Endothelial cell of umbilical vein (primary cell): ENCODE results near the gene LDAF1. TPM values are rescaled to one million over a fixed set of nuclear protein-coding genes. Genes with fewer than 3 reads are reported as not detected.

Experiments
- BruUV-seq: library from RNA; stranded (reverse); fragments of 400-500 nt; replicated peaks from 2 replicates; lab custom pipeline; 2021; lab: Mats Ljungman, UMichigan
- CTCF ChIA-PET: fragments of 300-600, 350-600 bp; sonication (Branson Sonifier 250); formaldehyde crosslinking; loops from one replicate; lab custom pipeline; 2021; ENCODE audit warnings: antibody characterized with exemption, inconsistent platforms; lab: Charles Lee
- POLR2A ChIA-PET: fragments of 300-600, 350-600 bp; sonication (Branson Sonifier 250); formaldehyde crosslinking; loops from one replicate; lab custom pipeline; 2021; ENCODE audit warnings: antibody characterized with exemption, inconsistent platforms; lab: Charles Lee
- DNase-seq: peaks from one replicate; pipeline ENCODE4 v3.0.0-alpha.2; 2011; ENCODE audit warnings: low read depth, low spot score
- FAIRE-seq: peaks from 2 replicates; lab custom pipeline; 2011; peaks lifted over from hg19 to GRCh38; lab: Jason Lieb, UNC
- H2AFZ ChIP-seq: 2 replicates; pipeline ENCODE4 v1.6.0; 2012; ENCODE audit warnings: low read depth, low read length, control low read depth, inconsistent platforms
- H3K27ac ChIP-seq: 2 replicates; pipeline ENCODE4 v1.5.1; 2011; ENCODE audit warnings: low read depth, mild to moderate bottlenecking, control low read depth, low read length, moderate library complexity; ENCODE audit not compliant: insufficient read depth
- H3K27me3 ChIP-seq, 2 experiments: 2 replicates each; pipeline versions ENCODE4 v1.6.0 to v1.6.1; 2011; ENCODE audit warnings: low read length in 2 of 2, mixed read lengths in 1 of 2; ENCODE audit not compliant: control insufficient read depth in 2 of 2, insufficient read depth in 2 of 2
- H3K36me3 ChIP-seq, 2 experiments: 2 replicates in 1 of 2; 3 replicates in 1 of 2; pipeline ENCODE4 v1.5.1; 2011; ENCODE audit warnings: low read length in 2 of 2, mild to moderate bottlenecking in 1 of 2, moderate library complexity in 1 of 2; ENCODE audit not compliant: control insufficient read depth in 2 of 2, insufficient read depth in 2 of 2; ENCODE audit errors: extremely low read depth in 1 of 2
- H3K4me1 ChIP-seq: 3 replicates; pipeline ENCODE4 v1.5.1; 2011; ENCODE audit warnings: mild to moderate bottlenecking, low read length; ENCODE audit not compliant: control insufficient read depth, insufficient read depth; ENCODE audit errors: extremely low read depth
- H3K4me2 ChIP-seq: 2 replicates; pipeline ENCODE4 v1.6.1; 2011; ENCODE audit warnings: low read length, control low read depth, mixed read lengths; ENCODE audit not compliant: insufficient read depth
- H3K4me3 ChIP-seq, 3 experiments: fragments of 200-600 bp in 1 of 3; sonication (generic), shearing (Covaris generic) in 1 of 3; replicated peaks in 1 of 3; 2 replicates each; pipeline ENCODE4 v1.5.1; 2011 to 2016; ENCODE audit warnings: control low read depth in 3 of 3, low read length in 3 of 3, mild to moderate bottlenecking in 2 of 3, inconsistent platforms in 1 of 3, low read depth in 1 of 3, moderate library complexity in 1 of 3; ENCODE audit not compliant: insufficient read depth in 1 of 3
- H3K79me2 ChIP-seq: 2 replicates; pipeline ENCODE4 v1.6.0; 2012; ENCODE audit warnings: low read length, inconsistent platforms; ENCODE audit not compliant: control insufficient read depth, insufficient read depth
- H3K9ac ChIP-seq: replicated peaks from 2 replicates; pipeline ENCODE3; 2011; ENCODE audit warnings: low read length, control low read depth; ENCODE audit not compliant: insufficient read depth; ENCODE audit errors: extremely low read depth
- H3K9me1 ChIP-seq: replicated peaks from 3 replicates; pipeline ENCODE4 v1.6.0; 2011; ENCODE audit warnings: mild to moderate bottlenecking, low read length; ENCODE audit not compliant: control insufficient read depth, insufficient read depth; ENCODE audit errors: extremely low read depth
- H3K9me3 ChIP-seq: replicated peaks from 2 replicates; pipeline ENCODE4 v1.5.1; 2012; ENCODE audit warnings: low read length, inconsistent platforms; ENCODE audit not compliant: control insufficient read depth, insufficient read depth
- H4K20me1 ChIP-seq: replicated peaks from 2 replicates; pipeline ENCODE3; 2011; ENCODE audit warnings: mild to moderate bottlenecking, low read length; ENCODE audit not compliant: control insufficient read depth, insufficient read depth; ENCODE audit errors: extremely low read depth
- CTCF ChIP-seq, 2 donors: IDR thresholded peaks; 1 replicate in 1 of 2; 2 replicates in 1 of 2; pipeline ENCODE4 v1.5.1; 2011; ENCODE audit warnings: low read length in 2 of 2, mild to moderate bottlenecking in 2 of 2, moderate library complexity in 2 of 2, control low read depth in 1 of 2, inconsistent platforms in 1 of 2, low read depth in 1 of 2; ENCODE audit not compliant: insufficient read depth in 1 of 2; ENCODE audit errors: extremely low read depth in 1 of 2
- EZH2 ChIP-seq: IDR thresholded peaks from 2 replicates; pipeline ENCODE4 v1.6.1; 2012; ENCODE audit warnings: borderline replicate concordance, low read depth, mild to moderate bottlenecking, moderate library complexity, low read length, inconsistent platforms; ENCODE audit not compliant: severe bottlenecking
- FOS ChIP-seq: IDR thresholded peaks from 2 replicates; pipeline ENCODE4 v1.6.1; 2011; ENCODE audit warnings: mild to moderate bottlenecking, low read length, moderate library complexity, borderline replicate concordance; ENCODE audit not compliant: insufficient read depth
- GATA2 ChIP-seq: IDR thresholded peaks from 2 replicates; pipeline ENCODE4 v1.7.0; 2011; ENCODE audit warnings: low read depth, mild to moderate bottlenecking, moderate library complexity, mixed read lengths, low read length; ENCODE audit not compliant: insufficient read length, insufficient read depth
- JUN ChIP-seq: IDR thresholded peaks from 2 replicates; pipeline ENCODE4 v1.6.1; 2011; ENCODE audit warnings: borderline replicate concordance, low read depth; ENCODE audit not compliant: insufficient read length, insufficient read depth
- MAX ChIP-seq: IDR thresholded peaks from 2 replicates; pipeline ENCODE4 v1.6.1; 2011; ENCODE audit not compliant: insufficient read depth, insufficient read length
- MYC ChIP-seq: IDR thresholded peaks from one replicate; pipeline ENCODE4 v1.6.1; 2011; ENCODE audit warnings: mild to moderate bottlenecking, low read depth, low read length
- POLR2A ChIP-seq: IDR thresholded peaks from 2 replicates; pipeline ENCODE4 v1.6.1; 2012; ENCODE audit warnings: low read depth, mild to moderate bottlenecking, control low read depth, low read length
- POLR2AphosphoS5 ChIP-seq: IDR thresholded peaks from 2 replicates; pipeline ENCODE4 v1.6.1; 2012; ENCODE audit warnings: low read depth, mild to moderate bottlenecking, control low read depth, low read length, moderate library complexity; ENCODE audit not compliant: insufficient read depth
- dilution Hi-C: fragments of 300-500 bp; cut with MboI; formaldehyde crosslinking; loops from one replicate; pipeline ENCODE4 v1.15.0; 2019; ENCODE audit warnings: low sequenced_read_pairs; ENCODE audit not compliant: extremely low pct_ligation_motif_present
- intact Hi-C: fragments of 100-400 bp; cut with micrococcal nuclease; formaldehyde crosslinking; loops from one replicate; pipeline ENCODE4 v1.10.0; 2022
- polyA plus RNA-seq, 4 experiments: library from polyadenylated mRNA; depleted of rRNA in 3 of 4; stranded (reverse) in 3 of 4; unstranded in 1 of 4; fragments of >200 nt; gene quantifications; 2 replicates each; pipeline versions ENCODE4 v1.2.1 to v1.2.3, GENCODE V29; 2011 to 2012; ENCODE audit warnings: missing spikeins in 1 of 4
- total RNA-seq: library from RNA; stranded (reverse); gene quantifications from 2 replicates; pipeline ENCODE4 v1.2.3, GENCODE V29; 2021

The LDAF1 gene
- total and polyA plus RNA-seq, 2 donors (not counting 3 experiments of a cell fraction or from before 2014, with no cell fraction given) = 20.4 to 37.5 TPM

GRCh38 chr16:21226749-21227148 lies 68.3 kb downstream of the LDAF1 start:
- H2AFZ ChIP-seq = no peak overlapping the region
- no peak overlapping the region for H3K27ac ChIP-seq
- ChIA-PET POLR2A (no interaction called here), CTCF (interaction anchor here (1.0 to 1.1 kb wide), 2 partner anchors 9 to 26 kb away, joined by 3 to 4 read pairs; no protein-coding TSS in a partner anchor)
- H3K9ac ChIP-seq = no peak overlapping the region
- H3K27me3 ChIP-seq = peaks cover 12 to 20% of the 10 kb centered on the region in 2 experiments
- intact Hi-C loops = no loop called here
- no peaks in the 10 kb centered on the region for H3K79me2 ChIP-seq
- DNase-seq = no peak
- H3K4me2 ChIP-seq = no peak overlapping the region
- TF ChIP-seq CTCF (IDR thresholded peaks at IDR 0.05; ENCODE audit: extremely low read depth in 1 of 2, insufficient read depth in 1 of 2, low read depth in 1 of 2, low read length in 2 of 2) (no peak), GATA2 (no peak), EZH2 (no peak), POLR2A (no peak), POLR2AphosphoS5 (no peak), JUN (no peak), FOS (no peak), MAX (no peak), MYC (no peak)
- dilution Hi-C loops = no loop called here
- H3K9me1 ChIP-seq = no peaks in the 10 kb centered on the region
- FAIRE-seq = no peak
- H3K4me3 ChIP-seq = no peak overlapping the region
- no peaks in the 10 kb centered on the region for H4K20me1 ChIP-seq
- no peaks in the 10 kb centered on the region for H3K4me1 ChIP-seq
- no peaks in the 10 kb centered on the region for H3K36me3 ChIP-seq
- no peaks in the 10 kb centered on the region for H3K9me3 ChIP-seq
- BruUV-seq = no TSS peak
